Measurements from ENCODE around the gene ANKRD35.

DNA sequence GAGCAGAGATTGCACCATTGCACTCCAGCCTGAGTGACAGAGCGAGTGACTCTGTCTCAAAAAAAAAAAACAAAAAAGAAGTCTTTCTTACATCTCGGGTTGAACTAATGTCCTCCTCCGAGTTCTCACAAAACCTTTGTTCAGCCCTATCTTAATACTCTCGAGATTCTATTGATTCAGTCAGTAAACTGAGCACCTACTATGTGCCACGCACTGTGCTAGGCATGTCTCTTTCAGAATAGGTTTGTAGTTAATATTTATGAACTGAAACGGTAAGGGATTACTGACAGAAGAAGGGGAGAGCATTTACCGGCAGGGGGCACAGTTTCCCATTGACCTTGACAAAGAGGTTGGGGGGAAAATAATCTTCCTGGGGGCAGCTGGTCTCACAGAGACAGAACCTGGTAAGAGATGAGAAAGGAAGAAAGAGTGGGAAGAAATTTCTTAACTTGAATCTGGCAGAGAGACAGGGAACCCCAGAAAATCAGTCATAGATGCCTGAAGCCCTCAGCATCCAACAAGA is 30.2 kb downstream of the ANKRD35 start:
- TF ChIP-seq POLR2A (IDR thresholded peaks at IDR 0.05) (no peak), CTCF (IDR thresholded peaks at IDR 0.05) (no peak)

Data from adrenal gland (tissue), 5 donors.